ENCODE results near the gene TCN1.

GRCh38 chr11:59878575-59878974 lies 12.3 kb upstream of the TCN1 start, which contains the start of gene OOSP3:
- TF ChIP-seq CTCF (IDR thresholded peaks at IDR 0.05; ENCODE audit: low read depth, low read length, poor library complexity, severe bottlenecking) = no peak
- no peak for TF ChIP-seq EZH2phosphoT487 (IDR thresholded peaks at IDR 0.05; ENCODE audit: borderline replicate concordance, low read length)
